Prostate gland (tissue), 2 donors: Measurements from ENCODE around the gene APBB1.

Source experiments
- CTCF ChIP-seq, 4 experiments: fragments of 200-600 bp in 2 of 4; fragments of 450-650 bp in 2 of 4; sonication (generic) in 2 of 4; IDR thresholded peaks; 1 replicate in 3 of 4; 2 replicates in 1 of 4; pipeline ENCODE4 v1.5.1; 2016 to 2019; ENCODE audit warnings: antibody characterized with exemption in 4 of 4, mild to moderate bottlenecking in 2 of 4, moderate library complexity in 2 of 4
- POLR2A ChIP-seq: fragments of 450-650 bp; IDR thresholded peaks from one replicate; pipeline ENCODE4 v1.6.1; 2016; ENCODE audit warnings: antibody characterized with exemption, mild to moderate bottlenecking
- POLR2AphosphoS5 ChIP-seq: sonication (generic); formaldehyde crosslinking; IDR thresholded peaks from one replicate; pipeline ENCODE4 v1.6.1; 2017; ENCODE audit warnings: antibody characterized with exemption

GRCh38 chr11:6362185-6362872, 56.6 kb downstream of the APBB1 start:
- TF ChIP-seq CTCF (IDR thresholded peaks at IDR 0.05) (no peak), POLR2A (no peak), POLR2AphosphoS5 (no peak)
